ENCODE results near the gene KIF16B.

Gene KIF16B

GRCh38 chr20:16400234-16400633, 173.0 kb downstream of the KIF16B start:
- no peak for DNase-seq (ENCODE audit: low read depth)

GRCh38 chr20:16399801-16400200, 173.4 kb downstream of the KIF16B start:
- DNase-seq (ENCODE audit: low read depth), result no peak

- peak; percentile 53 for DNase-seq (ENCODE audit: low read depth)
These were observed 176.2 kb downstream of the KIF16B start for GRCh38 chr20:16397086-16397485.

GRCh38 chr20:16395366-16395765, 177.9 kb downstream of the KIF16B start:
- no peak for DNase-seq (ENCODE audit: low read depth)

- DNase-seq (ENCODE audit: low read depth), result no peak
These were observed 178.5 kb downstream of the KIF16B start for GRCh38 chr20:16394784-16395183.

- no peak for DNase-seq (ENCODE audit: low read depth)
These were observed 179.4 kb downstream of the KIF16B start for GRCh38 chr20:16393836-16394235.

GRCh38 chr20:16393297-16393696, 180.0 kb downstream of the KIF16B start:
- DNase-seq (ENCODE audit: low read depth), result no peak

- DNase-seq (ENCODE audit: low read depth), result no peak
These were observed 180.9 kb downstream of the KIF16B start for GRCh38 chr20:16392346-16392745.

GRCh38 chr20:16390991-16391390, 182.3 kb downstream of the KIF16B start:
- DNase-seq (ENCODE audit: low read depth), result no peak

GRCh38 chr20:16388731-16389130, 184.5 kb downstream of the KIF16B start:
- DNase-seq (ENCODE audit: low read depth), result no peak

- DNase-seq (ENCODE audit: low read depth), result no peak
These were observed 185.6 kb downstream of the KIF16B start for GRCh38 chr20:16387666-16388065.

- no peak for DNase-seq (ENCODE audit: low read depth)
These were observed 187.4 kb downstream of the KIF16B start for GRCh38 chr20:16385891-16386290.

GRCh38 chr20:16385462-16385861, 187.8 kb downstream of the KIF16B start:
- DNase-seq (ENCODE audit: low read depth), result no peak

GRCh38 chr20:16381444-16381843, 191.8 kb downstream of the KIF16B start:
- no peak for DNase-seq (ENCODE audit: low read depth)

GRCh38 chr20:16378712-16379370, 194.4 kb downstream of the KIF16B start:
- DNase-seq (ENCODE audit: low read depth), result no peak

- no peak for DNase-seq (ENCODE audit: low read depth)
These were observed 195.1 kb downstream of the KIF16B start for GRCh38 chr20:16378122-16378521.

GRCh38 chr20:16369441-16369840, 203.8 kb downstream of the KIF16B start:
- DNase-seq (ENCODE audit: low read depth), result no peak

- DNase-seq (ENCODE audit: low read depth), result no peak
These were observed 204.5 kb downstream of the KIF16B start for GRCh38 chr20:16368645-16369292.

- DNase-seq (ENCODE audit: low read depth), result no peak
These were observed 205.2 kb downstream of the KIF16B start for GRCh38 chr20:16367948-16368560.

GRCh38 chr20:16366529-16366928, 206.7 kb downstream of the KIF16B start:
- DNase-seq (ENCODE audit: low read depth), result no peak

GRCh38 chr20:16364320-16364687, 208.9 kb downstream of the KIF16B start:
- DNase-seq (ENCODE audit: low read depth), result no peak

GRCh38 chr20:16363506-16364319, 209.5 kb downstream of the KIF16B start:
- no peak for DNase-seq (ENCODE audit: low read depth)

- DNase-seq (ENCODE audit: low read depth), result no peak
These were observed 210.6 kb downstream of the KIF16B start for GRCh38 chr20:16362642-16363041.

Data from fibroblast of the conjunctiva (primary cell).